ENCODE results near the gene MCTP2. TPM values are rescaled to one million over a fixed set of nuclear protein-coding genes. Genes with fewer than 3 reads are reported as not detected.

The MCTP2 gene
- total RNA-seq, 2 donors from 2014 or later = 25.4 to 46.3 TPM

DNA sequence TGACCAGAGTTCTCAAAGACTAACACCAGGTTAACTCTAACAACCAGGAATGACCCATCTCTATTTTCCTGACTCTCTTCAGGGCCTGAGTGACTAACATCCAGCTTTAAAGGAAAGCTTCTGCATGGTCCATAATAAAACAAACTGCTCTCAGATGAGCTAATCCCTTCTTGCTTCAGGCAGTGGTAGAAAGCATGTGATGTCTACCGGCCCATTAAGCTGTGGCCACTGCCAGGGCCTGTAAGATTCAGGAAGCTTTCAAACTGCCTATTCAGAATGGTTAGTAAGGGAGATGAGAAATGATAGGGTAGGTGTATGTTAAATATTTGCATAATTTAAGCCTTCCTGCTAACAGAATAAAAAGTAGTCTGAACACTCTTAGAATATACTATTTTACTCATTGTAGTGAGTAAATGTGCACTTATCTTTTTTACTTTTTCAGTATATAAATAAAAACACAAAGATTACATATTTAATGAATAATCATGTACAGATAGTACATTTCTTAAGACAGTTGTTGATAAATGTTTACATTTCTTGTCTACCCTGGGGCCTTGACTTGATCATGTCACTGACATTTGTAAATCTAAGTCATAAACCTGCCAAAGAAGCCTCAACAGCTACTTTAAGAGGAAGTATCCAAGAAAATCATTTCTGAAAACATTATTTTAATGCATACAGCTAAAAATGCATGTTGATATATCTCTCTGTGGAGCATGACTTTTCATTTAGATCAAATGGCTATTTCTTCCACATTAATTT lies 222.0 kb downstream of the MCTP2 start:
- Histone ChIP-seq H3K4me3 (no peak overlapping the region), H3K36me3 (no peaks in the 10 kb centered on the region), H3K9me3 (no peaks in the 10 kb centered on the region), H3K27me3 (replicated peaks; ENCODE audit: insufficient read depth) (no peaks in the 10 kb centered on the region), H3K27ac (no peak overlapping the region), H3K4me1 (replicated peaks) (no peaks in the 10 kb centered on the region)
- intact Hi-C loops (cut with DNase I) = no loop called here
- TF ChIP-seq POLR2AphosphoS5 (IDR thresholded peaks at IDR 0.05) = no peak
- TF ChIP-seq POLR2A (IDR thresholded peaks at IDR 0.05) = no peak
- TF ChIP-seq, protein P1, sequence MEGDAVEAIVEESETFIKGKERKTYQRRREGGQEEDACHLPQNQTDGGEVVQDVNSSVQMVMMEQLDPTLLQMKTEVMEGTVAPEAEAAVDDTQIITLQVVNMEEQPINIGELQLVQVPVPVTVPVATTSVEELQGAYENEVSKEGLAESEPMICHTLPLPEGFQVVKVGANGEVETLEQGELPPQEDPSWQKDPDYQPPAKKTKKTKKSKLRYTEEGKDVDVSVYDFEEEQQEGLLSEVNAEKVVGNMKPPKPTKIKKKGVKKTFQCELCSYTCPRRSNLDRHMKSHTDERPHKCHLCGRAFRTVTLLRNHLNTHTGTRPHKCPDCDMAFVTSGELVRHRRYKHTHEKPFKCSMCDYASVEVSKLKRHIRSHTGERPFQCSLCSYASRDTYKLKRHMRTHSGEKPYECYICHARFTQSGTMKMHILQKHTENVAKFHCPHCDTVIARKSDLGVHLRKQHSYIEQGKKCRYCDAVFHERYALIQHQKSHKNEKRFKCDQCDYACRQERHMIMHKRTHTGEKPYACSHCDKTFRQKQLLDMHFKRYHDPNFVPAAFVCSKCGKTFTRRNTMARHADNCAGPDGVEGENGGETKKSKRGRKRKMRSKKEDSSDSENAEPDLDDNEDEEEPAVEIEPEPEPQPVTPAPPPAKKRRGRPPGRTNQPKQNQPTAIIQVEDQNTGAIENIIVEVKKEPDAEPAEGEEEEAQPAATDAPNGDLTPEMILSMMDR (IDR thresholded peaks at IDR 0.05) = no peak
- DNase-seq (ENCODE audit: low spot score) = no peak
- 73% methylated on average over 1 of the region's 1 CpG for WGBS

DNA sequence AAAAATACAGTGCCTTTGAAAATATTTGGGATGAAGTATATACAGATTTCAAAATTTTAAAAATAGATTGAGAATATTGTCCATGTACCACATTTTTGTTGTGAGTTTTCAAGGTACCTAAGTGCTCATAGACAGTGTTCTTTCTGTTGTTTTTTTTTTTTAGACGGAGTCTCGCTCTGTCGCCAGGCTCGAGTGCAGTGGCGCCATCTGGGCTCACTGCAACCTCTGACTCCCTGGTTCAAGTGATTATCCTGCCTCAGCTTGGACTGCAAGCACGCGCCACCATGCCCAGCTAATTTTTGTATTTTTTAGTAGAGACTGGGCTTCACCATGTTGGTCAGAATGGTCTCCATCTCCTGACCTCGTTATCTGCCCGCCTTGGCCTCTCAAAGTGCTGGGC lies 223.9 kb downstream of the MCTP2 start:
- Histone ChIP-seq H3K9me3 (no peaks in the 10 kb centered on the region), H3K27me3 (replicated peaks; ENCODE audit: insufficient read depth) (no peaks in the 10 kb centered on the region), H3K4me3 (no peak overlapping the region), H3K27ac (no peak overlapping the region), H3K4me1 (replicated peaks) (no peaks in the 10 kb centered on the region), H3K36me3 (no peaks in the 10 kb centered on the region)
- 97% methylated on average over 9 of the region's 9 CpGs for WGBS
- TF ChIP-seq, protein P1 (IDR thresholded peaks at IDR 0.05) = no peak
- TF ChIP-seq POLR2AphosphoS5 (IDR thresholded peaks at IDR 0.05) (no peak), POLR2A (IDR thresholded peaks at IDR 0.05) (no peak)
- intact Hi-C loops (cut with DNase I) = no loop called here
- DNase-seq (ENCODE audit: low spot score) = no peak

DNA sequence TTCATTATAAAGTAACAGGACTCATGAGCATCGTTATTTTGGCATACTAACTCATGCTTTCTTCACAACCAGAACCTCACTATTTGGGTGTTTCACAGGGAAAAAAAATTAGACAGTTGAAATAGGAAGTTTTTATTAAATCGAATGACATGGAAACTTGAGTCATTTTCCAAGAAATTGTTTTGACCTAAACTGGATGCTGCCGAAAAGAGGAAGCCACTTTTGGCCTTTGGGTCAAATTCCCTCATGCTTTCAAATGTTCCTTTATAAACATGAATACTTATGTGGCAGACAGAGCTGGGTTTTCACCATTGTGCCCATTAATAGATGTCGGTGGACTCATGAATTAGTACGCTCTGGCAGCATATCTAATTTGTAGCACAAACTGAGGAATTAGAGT lies 224.9 kb downstream of the MCTP2 start:
- Histone ChIP-seq H3K9me3 (no peaks in the 10 kb centered on the region), H3K4me1 (replicated peaks) (no peaks in the 10 kb centered on the region), H3K4me3 (no peak overlapping the region), H3K27ac (no peak overlapping the region), H3K27me3 (replicated peaks; ENCODE audit: insufficient read depth) (no peaks in the 10 kb centered on the region), H3K36me3 (no peaks in the 10 kb centered on the region)
- no peak for DNase-seq (ENCODE audit: low spot score)
- intact Hi-C loops (cut with DNase I) = no loop called here
- TF ChIP-seq POLR2A (IDR thresholded peaks at IDR 0.05) = no peak
- TF ChIP-seq, protein P1 (IDR thresholded peaks at IDR 0.05) = no peak
- 83% methylated on average over 5 of the region's 5 CpGs for WGBS

DNA sequence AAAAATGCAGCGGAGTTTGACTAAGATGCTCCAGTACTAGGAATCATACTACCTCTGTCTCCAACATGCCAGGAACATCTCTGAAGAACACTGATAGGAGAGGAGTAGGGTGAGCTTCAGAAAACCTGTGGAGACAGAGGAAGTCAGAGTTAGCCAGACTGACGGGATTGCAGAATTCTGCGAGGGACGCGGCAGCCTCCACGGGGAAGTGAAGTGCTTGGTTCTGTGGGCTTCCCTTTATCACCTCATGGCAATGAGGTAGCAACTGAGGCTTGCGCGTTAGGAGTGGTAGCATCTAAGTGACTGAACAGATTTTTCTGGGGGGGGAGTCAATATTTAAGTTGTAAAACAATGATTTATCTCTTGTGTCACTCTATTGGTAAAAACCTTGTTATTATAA lies 226.3 kb downstream of the MCTP2 start:
- intact Hi-C loops (cut with DNase I) = no loop called here
- DNase-seq (ENCODE audit: low spot score) = no peak
- Histone ChIP-seq H3K36me3 (no peaks in the 10 kb centered on the region), H3K27me3 (replicated peaks; ENCODE audit: insufficient read depth) (no peaks in the 10 kb centered on the region), H3K4me3 (no peak overlapping the region), H3K9me3 (no peaks in the 10 kb centered on the region), H3K27ac (no peak overlapping the region), H3K4me1 (replicated peaks) (no peaks in the 10 kb centered on the region)
- TF ChIP-seq, protein P1 (IDR thresholded peaks at IDR 0.05) = no peak
- TF ChIP-seq POLR2AphosphoS5 (IDR thresholded peaks at IDR 0.05) (no peak), POLR2A (IDR thresholded peaks at IDR 0.05) (no peak)
- WGBS = 91% methylated on average over 8 of the region's 8 CpGs

DNA sequence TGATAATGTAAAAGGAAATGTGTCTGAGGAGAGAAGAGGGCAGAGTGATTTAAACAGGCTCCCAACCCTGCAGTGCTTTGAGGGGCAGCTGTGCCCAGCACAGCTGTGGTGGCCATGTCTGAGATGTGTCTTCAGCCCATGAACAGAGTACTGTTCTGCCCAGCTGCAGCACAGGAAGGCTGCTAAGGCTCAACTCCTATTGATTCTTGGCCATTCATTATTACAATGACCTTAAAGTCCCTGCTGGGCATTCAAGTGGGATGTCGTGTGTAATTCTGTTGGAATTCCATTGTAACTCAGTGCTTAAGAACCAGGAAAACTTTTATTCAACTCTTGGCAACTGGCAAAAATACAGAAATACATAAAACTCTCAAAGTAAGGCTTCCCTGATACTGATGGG lies 229.3 kb downstream of the MCTP2 start:
- no peak for TF ChIP-seq POLR2AphosphoS5 (IDR thresholded peaks at IDR 0.05)
- TF ChIP-seq, protein P1 (IDR thresholded peaks at IDR 0.05) = no peak
- no peak for TF ChIP-seq POLR2A (IDR thresholded peaks at IDR 0.05)
- Histone ChIP-seq H3K9me3 (no peaks in the 10 kb centered on the region), H3K4me1 (replicated peaks) (no peaks in the 10 kb centered on the region), H3K4me3 (no peak overlapping the region), H3K27me3 (replicated peaks; ENCODE audit: insufficient read depth) (no peaks in the 10 kb centered on the region), H3K27ac (no peak overlapping the region), H3K36me3 (no peaks in the 10 kb centered on the region)
- no peak for DNase-seq (ENCODE audit: low spot score)
- intact Hi-C loops (cut with DNase I) = no loop called here
- WGBS = 93% methylated on average over 1 of the region's 1 CpG
